NCI-H526 (cell line): ENCODE results near the gene RPP30.

Experiments used
- DNase-seq, 2 experiments: peaks; one replicate each; lab custom pipeline; 2025; lab: John Stamatoyannopoulos, UW

Gene RPP30

DNA sequence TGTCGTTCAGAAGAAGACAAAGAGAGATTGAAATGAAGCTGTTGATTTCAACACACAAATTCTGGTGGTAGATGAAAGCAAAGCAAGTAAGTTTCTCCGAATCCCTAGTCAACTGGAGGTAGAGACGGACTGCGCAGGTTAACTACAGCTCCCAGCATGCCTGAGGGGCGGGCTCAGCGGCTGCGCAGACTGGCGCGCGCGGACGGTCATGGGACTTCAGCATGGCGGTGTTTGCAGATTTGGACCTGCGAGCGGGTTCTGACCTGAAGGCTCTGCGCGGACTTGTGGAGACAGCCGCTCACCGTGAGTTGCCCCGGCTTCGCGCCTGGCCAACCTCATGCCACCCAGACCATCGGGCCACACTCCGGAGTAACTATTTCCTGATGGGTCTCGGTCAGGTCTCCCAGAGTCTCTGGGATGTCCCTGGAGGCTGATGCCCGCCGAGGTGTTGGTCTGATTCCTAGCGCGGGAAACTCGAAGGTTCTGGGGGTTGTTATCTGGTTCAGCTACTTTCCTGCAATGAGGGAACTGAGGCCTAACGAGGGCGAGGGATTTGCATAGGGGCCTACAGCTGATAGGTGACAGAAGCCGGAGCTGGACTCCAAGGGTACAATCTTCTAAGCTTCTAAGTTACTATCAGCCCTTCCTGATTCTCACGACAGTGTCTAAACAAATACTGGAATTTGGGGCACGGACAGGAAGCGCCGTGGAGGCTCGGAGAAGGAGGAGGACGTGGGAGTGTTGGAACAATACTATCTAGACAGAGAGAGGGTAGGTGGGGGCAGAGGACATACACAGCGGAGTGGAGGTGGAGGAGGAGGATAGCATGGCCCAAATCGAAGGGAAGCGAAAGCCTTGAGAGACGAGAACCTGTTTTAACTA lies at the start of gene RPP30:
Gene RPP30, plus strand, starts transcription at position 209 of the 882 bp plus-strand sequence. Its CDS starts 13 bp downstream, at position 222.
- peak; percentile 63 to 80 for DNase-seq

DNA sequence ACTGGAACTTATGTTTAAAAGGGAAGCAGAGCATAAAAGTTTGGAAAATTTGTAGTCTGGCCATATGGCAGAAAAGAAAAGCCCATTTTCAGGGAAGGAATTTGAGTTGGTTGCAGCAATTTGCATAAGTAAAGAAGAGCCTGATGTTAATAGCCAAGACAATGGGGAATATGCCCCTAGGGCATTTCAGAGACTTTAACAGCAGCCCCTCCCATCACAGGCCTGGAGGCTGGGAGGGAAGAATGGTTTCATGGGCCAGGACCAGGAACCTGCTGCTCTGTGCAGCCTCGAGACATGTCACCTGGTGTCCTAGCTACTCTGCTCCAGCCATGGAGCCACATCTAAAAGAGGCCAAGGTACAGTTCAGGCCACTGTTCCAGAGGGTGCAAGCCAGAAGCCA lies 49.3 kb upstream of the RPP30 start:
- DNase-seq: peak in 1 of 2 experiments; percentile 0

DNA sequence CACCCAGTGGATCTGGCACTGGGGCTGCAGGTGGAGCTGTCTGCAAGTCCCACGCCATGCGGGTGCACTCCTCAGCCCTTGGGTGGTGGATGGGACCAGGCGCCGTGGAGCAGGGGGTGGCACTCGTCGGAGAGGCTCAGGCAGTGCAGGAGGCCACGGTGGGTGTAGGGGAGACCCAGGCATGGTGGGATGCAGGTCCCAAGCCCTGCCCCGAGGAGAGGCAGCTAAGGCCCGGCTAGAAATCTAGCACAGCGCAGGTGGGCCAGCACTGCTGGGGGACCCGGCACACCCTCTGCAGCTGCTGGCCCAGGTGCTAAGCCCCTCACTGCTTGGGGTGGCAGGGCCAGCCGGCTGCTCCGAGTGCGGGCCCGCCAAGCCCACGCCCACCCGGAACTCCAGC lies 39.7 kb upstream of the RPP30 start:
- no peak for DNase-seq

DNA sequence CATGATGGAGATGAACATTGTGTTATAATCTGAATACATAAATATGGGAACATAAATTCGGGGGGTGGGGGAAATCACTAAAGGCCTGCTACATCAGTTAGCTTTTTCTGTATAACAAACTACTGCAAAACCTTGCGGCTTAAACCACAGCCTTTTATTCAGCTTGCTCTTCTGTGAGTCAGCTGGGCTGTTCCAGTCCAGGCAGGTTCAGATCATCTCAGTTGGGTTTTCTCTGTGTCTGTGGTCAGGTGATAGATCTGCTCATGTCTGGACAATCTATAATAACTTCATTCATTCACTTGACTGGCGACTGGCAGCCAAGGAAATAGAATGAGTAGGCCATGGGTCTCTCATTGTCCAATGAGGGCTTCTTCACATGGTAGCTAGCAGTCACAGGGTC lies 37.4 kb upstream of the RPP30 start:
- no peak for DNase-seq

DNA sequence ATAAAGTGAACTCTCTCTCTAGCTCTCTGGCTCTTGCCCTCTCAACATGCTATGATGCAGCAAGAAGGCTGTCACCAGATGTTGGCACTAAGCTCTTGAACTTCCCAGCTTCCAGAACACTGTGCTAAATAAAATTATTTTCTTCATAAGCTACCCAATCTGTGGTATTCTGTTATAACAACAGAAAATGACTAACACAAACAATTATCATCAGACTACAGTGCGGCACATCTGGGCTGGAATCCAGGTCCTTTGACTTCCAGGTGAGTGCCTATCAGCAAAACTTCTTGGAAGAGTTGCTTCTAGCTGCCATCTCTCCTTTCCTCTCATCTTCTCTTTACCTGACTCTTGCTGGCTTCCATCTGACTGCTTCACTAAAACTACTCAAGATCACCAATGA lies 34.3 kb upstream of the RPP30 start:
- no peak for DNase-seq

DNA sequence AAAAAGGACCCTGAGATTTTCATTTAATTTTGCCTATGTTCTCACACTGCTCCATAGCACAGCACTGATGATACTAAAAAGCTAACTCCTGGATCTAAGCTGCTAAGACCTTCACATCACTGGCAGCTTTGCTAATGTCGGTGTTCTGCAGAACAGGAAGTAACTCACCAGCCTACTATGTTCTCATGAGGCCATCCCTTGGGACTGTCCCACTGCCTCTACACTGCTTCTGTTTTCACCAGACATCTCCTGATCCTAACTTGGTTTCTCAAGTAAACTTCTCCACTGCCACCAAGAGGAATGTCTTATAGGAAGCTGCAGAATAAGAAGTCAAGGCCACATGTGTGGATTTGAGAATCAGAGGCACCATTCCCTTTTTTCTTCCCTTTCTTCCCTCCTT lies 29.0 kb upstream of the RPP30 start:
- no peak for DNase-seq

DNA sequence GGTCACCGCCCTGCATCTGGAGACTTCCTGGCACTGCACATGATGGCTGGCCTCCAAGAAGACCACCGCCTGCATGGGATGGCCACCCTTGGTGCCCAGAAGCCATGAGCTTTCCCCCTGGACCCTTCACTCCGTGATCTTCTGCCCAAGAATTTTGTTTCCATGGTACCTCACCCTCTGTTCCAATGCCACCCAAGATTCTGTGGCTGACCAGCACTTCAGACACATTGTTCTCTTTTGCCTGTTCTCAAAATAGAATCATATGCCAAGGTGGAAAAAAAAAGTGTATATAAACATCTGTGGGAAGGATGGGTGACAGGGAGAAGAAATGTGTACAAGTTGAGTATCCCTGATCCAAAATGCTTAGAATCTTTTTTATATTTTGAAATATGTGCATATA lies 26.0 kb upstream of the RPP30 start:
- DNase-seq: no peak

DNA sequence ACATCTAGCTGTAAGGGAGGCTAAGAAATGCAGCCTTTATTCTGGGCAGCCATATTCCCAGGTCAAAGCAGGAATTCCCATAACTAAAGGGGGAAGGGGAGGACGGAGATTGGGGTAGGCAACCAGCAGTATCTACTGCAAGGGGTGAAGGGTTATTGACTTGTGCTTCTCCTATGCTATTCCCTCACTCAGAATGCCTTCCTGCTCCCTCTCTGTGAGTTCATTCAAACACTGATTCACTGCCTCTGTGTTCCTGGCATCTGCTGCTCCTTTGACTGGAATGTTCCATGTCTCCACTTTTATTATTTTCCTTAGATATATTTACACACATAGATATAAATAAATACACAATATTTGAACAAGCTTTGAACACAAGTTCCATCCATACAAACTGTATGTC lies 25.0 kb upstream of the RPP30 start:
- DNase-seq: no peak

DNA sequence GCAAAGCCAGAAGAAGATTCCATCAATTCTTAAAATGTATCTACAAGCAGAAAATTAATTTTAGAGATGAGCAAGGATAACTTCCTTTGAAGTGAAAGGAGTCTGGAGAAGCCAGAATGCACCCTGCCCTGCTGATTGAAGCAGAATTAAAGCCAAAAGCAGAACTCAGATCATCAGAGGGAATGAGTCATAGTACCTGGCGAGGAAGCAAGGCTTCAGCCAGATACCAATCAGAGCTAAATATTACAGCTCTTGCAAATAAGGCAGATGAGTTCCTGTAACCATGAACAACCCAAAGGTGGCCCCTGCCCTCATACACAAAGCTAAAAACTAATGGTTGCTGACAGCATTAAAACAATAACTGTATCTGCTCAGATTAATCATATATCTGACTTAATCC lies 24.3 kb upstream of the RPP30 start:
- DNase-seq: no peak

DNA sequence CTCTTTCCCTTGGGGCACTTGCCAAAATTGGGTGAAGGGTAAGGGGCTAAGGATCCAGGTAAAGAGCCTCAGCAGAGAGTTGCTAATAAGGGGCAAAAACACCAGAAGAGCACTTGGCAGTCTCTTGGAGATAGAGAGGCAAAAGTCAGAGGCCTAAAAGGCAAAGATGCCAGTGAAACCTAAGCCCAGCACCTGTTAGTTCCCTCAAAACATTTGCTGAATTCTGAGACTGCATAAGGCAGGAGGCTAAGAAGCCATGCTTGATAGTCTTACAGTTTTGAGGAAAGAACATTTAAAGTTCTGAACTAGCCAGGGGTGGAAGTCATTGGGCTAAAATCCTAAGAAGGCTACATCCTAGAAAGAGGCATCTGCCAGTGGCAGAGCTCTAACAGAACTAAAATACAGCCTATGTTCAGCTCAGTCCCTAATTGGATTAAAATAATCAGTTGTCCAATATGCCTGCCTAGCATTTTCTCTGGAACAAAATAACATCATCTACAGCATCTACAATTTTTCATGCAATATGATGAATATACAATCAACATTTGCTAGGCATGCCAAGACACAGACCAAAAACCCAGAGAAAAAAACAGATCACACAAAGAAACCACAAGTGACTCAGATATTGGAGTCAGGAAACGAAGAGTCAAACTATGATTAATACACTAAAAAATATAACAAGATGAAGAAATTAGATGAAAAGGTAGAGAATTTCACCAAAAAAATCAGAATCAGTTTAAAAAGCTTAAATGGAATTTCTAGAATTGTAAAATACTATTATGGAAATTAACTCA lies 21.6 kb upstream of the RPP30 start:
- DNase-seq: no peak

DNA sequence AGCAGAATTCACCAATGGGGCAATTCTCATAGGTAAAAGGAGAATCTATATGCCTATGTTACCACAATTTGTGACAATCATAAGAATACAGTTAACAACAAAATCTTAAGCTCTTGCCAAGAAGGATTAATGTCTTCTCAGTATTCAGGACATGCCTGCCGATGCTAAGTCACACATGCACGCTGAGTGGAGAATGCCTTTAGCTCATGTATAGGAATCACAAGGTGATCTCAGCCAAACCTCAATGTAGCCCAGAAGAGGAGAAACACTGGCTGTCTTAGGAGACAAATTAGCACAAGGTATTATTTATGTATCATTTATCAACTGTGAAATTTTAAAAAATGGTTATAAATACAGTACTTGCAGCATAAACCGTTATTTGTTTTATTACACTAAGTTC lies 16.6 kb upstream of the RPP30 start:
- no peak for DNase-seq

DNA sequence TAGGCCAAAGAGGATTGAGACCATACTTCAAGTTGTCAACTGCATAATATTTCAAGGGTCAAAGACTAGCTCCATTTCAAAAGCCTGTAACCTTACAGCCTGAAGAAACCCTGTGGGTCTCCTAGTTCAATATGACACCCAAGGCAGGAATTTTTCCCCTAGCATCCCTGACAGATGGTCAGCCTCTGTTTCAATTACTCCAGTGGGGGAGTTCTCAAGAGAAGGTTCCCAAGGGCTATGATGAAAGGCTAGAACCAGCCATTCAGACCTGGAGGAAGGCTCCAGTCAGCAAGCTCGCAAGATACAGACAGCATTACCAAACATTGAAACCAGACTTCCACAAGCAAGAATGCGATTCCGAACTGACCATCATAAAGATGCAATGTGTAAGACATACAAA lies 15.5 kb upstream of the RPP30 start:
- DNase-seq: no peak

DNA sequence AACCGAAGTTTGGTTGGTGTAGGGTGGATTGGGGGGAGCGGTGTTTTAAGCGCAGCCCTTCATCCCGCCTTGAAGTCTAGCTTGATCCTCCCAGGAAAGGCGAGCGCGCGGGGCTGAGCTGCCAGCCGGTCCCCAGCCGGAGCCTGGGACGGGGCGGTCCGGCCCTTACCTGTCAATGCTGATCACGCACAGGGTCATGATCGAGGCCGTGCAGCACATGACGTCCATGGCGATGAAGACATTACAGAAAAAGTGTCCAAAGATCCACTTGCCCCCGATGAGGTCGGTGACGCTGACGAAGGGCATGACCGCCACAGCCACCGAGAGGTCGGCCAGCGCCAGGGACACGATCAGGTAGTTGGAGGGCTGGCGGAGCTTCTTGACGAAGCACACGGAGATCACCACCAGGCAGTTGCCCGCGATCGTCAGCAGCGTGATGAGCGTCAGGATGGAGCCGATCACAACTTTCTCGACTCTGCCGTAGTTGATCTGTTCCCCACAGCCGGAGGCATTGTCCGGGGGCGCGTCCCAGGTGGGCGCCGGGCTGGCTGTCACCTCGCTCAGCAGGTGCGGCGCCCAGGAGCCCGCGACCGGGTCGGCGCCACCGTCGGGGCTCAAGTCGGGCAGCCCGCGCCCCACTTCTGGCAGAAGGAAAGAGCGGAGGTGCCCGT lies 14.7 kb upstream of the RPP30 start:
- DNase-seq: peak in 1 of 2 experiments; percentile 37

DNA sequence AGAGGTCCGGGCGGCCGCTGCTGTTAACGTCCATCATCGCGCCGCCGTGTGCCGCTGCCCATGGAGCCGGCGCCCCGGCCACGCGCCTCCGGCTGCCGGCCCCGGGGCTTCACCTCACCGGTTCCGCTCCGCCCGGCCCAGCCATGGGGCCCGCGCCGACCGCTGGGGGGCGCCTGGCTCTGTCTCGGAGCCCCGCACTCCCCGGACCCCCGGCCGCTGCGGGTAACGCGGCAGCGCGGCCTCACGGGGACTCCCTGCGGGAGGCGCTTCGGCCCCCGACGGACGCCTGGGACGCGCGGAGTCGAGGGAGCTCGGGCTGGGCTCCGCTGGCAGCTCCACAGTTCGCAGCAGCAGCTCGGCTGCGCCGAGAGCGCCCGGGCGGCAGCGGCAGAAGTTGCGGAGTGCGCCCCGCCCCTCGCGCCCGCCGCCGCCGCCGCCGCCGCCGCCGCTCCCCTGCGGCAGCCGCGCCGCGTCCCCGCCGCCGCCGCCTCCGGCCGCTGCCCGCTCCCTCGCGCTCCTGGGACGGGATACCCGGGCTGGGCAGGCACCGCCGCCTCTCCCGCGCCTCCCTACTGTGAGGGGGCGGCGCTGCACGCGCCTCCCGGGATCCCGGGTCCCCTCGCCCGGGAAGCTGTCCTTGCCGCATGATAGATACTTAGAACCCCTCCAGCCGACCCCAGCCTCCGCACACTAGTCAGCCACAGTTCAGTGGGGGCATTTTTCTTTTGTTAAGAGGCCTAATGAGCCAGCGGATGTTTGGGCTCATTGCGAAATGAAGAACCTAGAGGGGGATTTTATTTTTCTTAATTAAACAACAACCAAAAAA lies 13.9 kb upstream of the RPP30 start, which contains the start of gene HTR7:
Gene HTR7, minus strand, starts transcription at position 405 of the 826 bp plus-strand sequence. Its CDS starts 368 bp downstream, at position 37.
- peak in 1 of 2 experiments; percentile 64 for DNase-seq

DNA sequence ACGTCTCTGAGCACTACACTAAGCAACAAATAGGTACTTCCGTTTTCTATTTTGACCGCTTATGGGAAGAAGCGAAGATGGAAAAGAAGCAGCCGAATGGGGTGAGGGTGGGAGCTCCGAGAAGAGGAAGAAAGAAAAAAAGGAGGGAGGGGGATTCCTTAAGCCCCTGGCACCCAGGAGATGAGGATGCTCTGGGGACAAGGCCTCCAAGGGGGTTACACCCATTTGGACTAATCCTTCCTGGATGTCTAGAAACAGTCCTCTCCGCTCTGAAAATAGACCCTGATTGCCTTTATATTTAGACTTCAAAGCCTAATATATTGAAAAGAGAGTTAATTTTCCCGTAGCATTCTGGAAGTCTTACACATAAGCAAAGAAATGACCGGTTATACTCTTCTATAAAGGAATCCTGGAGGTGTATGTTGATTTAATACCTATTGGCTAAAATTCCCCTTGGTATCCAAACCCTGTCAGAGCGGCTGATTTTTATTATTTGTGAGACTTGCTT lies 13.3 kb upstream of the RPP30 start:
- no peak for DNase-seq

DNA sequence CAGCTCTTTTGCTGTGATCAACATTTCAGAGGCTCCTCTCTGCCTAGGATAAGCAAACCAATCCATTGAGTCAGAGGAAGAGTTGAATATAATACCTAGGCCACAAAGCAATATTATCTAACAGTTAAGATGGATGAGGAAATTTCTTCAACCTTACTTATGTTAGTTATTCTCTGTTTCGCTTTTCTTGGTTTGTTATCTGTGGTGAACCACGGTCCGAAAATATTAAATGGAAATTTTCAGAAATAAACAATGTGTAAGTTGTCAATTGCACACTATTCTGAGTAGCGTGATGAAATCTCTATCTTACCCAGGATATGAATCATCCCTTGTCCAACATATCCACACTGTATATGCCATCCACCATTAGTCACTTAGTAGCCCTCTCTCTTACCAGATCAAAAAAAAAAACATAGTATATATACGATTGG lies 12.4 kb upstream of the RPP30 start:
- DNase-seq: no peak

DNA sequence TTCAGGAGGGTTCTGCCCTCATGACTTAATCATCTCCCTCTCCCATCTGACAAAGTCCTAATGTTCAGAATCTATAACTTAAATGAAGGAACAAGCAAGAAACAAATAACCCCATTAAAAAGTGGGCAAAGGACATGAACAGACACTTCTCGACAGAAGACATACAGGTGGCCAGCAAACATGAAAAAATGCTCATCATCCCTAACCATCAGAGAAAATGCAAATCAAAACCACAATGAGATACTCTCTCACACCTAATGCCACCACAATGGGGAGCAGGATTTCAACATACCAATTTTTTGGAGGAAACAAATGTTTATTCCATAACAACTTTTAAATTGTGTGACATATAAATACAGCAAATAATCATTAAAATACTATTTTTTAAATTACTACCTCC lies 11.0 kb upstream of the RPP30 start:
- no peak for DNase-seq

DNA sequence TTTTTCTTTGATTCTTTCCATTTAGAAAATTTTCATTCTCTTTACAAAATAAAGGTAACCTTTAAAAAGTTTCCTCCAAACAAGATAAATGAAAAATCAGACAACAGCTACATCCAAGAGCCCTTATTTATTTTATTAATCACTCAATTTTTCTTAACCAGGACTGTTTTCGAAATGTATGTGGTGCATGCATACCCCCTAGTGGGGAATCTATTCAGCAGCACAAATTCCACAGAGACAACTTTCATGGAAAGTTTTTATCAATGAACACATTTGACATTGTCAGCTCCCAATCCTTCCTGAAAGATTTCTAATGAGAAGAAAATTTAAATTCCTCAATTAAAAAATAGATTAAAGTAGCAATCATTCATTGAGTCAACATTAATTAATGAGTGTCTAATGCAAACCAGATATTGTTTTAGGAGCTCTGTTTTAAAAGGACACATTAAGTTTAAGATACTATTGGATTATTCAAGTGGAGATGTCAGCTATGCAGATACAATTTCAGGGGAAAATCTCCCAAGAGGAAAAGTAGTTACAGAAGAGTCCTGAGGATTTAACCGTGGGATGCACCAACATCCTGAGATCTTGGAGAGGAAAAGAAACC lies 8.8 kb upstream of the RPP30 start:
- peak in 1 of 2 experiments; percentile 22 for DNase-seq

DNA sequence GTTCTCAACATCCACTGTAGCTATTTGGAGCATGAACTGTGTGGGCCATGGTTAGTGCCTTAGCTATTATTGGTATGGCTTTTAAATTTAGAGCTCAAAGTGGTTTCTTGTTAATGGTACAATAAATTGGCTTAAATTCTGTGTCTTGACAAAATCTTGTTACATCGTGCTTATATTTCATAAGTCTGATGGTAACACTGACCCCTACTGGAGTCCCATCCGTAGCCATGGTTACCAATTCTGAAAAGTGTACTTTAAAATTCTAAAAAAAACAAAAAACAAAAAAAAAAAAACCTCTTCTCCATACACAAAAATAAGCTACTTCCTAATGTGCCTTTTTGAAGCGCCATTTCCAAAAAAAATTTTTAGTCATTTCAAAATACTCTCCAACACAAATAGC lies 6.4 kb upstream of the RPP30 start:
- no peak for DNase-seq

DNA sequence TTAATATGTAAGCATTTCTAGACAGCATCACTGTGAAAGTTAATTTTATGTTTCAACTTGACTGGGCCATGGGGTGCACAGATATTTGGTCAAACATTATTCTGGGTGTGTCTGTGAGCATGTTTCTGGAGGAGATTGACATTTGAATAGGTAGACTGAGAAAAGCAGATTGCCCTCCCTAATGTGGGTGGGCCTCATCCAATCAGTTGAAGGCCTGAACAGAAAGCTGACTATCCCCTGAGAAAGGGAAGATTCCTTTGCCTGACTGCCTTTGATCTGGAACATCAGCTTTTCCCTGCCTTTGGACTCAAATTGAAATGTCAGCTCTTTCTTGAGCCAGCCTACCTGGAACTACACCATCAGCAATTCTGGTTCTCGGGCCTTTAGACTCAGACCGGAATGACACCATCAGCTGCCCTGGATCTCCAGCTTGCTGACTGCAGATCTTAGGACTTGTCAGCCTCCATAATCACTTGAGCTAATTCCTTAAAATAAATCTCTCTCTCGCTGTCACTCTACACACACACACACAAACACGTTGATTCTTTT lies 5.7 kb upstream of the RPP30 start:
- DNase-seq: no peak
